GOT3 (cell line): Measurements from ENCODE around the gene SLC8A1.

Source experiments
- DNase-seq: peaks from one replicate; lab custom pipeline; 2025; ENCODE audit warnings: mixed read lengths; lab: John Stamatoyannopoulos, UW

The SLC8A1 gene

GRCh38 chr2:40353231-40353630 is 98.7 kb downstream of the SLC8A1 start:
- no peak for DNase-seq

- no peak for DNase-seq
Observed at GRCh38 chr2:40352703-40353099, 99.2 kb downstream of the SLC8A1 start.

- DNase-seq, result no peak
Observed at GRCh38 chr2:40352041-40352702, 99.7 kb downstream of the SLC8A1 start.

GRCh38 chr2:40348665-40349064 is 103.2 kb downstream of the SLC8A1 start:
- no peak for DNase-seq

GRCh38 chr2:40348038-40348437 is 103.9 kb downstream of the SLC8A1 start:
- no peak for DNase-seq

GRCh38 chr2:40346535-40347354 is 105.1 kb downstream of the SLC8A1 start:
- no peak for DNase-seq

- no peak for DNase-seq
Observed at GRCh38 chr2:40344364-40344763, 107.5 kb downstream of the SLC8A1 start.

- DNase-seq, result no peak
Observed at GRCh38 chr2:40343902-40344301, 108.0 kb downstream of the SLC8A1 start.

GRCh38 chr2:40341198-40341597 is 110.7 kb downstream of the SLC8A1 start:
- DNase-seq, result no peak

- DNase-seq, result no peak
Observed at GRCh38 chr2:40339026-40339425, 112.9 kb downstream of the SLC8A1 start.

GRCh38 chr2:40332191-40332826 is 119.6 kb downstream of the SLC8A1 start:
- no peak for DNase-seq

GRCh38 chr2:40330096-40330495 is 121.8 kb downstream of the SLC8A1 start:
- no peak for DNase-seq

- no peak for DNase-seq
Observed at GRCh38 chr2:40329739-40330030, 122.2 kb downstream of the SLC8A1 start.

- DNase-seq, result no peak
Observed at GRCh38 chr2:40325116-40325515, 126.8 kb downstream of the SLC8A1 start.

- no peak for DNase-seq
Observed at GRCh38 chr2:40324656-40325055, 127.2 kb downstream of the SLC8A1 start.

- DNase-seq, result no peak
Observed at GRCh38 chr2:40321822-40322221, 130.1 kb downstream of the SLC8A1 start.

GRCh38 chr2:40321016-40321623 is 130.8 kb downstream of the SLC8A1 start:
- DNase-seq, result no peak

GRCh38 chr2:40318921-40319320 is 133.0 kb downstream of the SLC8A1 start:
- no peak for DNase-seq

- no peak for DNase-seq
Observed at GRCh38 chr2:40317761-40318160, 134.1 kb downstream of the SLC8A1 start.

GRCh38 chr2:40317046-40317445 is 134.8 kb downstream of the SLC8A1 start:
- no peak for DNase-seq

GRCh38 chr2:40316620-40317019 is 135.3 kb downstream of the SLC8A1 start:
- no peak for DNase-seq

- DNase-seq, result no peak
Observed at GRCh38 chr2:40315683-40316082, 136.2 kb downstream of the SLC8A1 start.

- no peak for DNase-seq
Observed at GRCh38 chr2:40311026-40311425, 140.9 kb downstream of the SLC8A1 start.
